AG08395 (cell line): ENCODE results near the gene PLSCR3.
A peak's percentile ranks its signal among the peaks of the same experiment; 100 is the strongest.

Source experiments
- DNase-seq: peaks from one replicate; pipeline ENCODE4 v3.0.0; 2012; ENCODE audit warnings: mixed read lengths, low spot score

PLSCR3 gene

DNA sequence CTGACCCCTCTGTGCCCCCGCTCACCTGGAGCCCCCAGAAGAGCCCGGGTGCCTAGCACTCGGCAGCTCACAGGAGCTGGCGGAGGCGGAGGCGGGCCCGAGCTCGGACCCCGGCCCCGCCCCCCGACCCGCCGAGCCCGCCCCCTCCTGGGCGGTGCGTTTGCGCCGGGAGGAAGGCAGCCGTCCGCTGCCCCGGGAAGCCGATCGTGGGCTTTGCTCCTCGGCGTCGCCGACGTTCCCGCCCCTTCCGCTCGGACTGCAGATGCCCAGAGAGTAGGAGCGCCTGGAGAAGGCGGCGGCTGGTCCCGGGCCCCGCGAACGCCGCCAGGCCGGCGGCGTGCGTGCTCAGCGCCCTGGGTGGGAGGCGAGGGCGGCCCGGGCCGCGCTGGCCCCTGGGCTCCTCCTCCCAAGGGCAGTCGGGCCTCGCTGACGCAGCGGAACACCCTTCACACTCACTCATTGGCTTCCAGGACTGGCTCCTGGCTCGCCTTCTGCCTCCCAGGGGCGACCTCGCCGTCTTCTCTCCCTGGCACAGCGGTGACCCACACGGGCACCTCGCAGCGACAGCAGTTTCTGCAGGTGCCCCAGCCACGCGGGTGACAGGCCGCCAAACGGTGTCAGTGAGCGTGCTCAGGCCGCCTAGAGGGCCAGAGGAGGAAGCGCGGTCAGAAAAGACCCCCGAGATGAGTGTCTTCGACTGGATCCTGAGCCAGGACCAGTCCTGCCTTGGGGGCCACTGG, at the start of gene PLSCR3:
Gene PLSCR3 (minus strand): TSS at position 74 of the 740 bp plus-strand sequence. CDS start 415 bp downstream, outside the sequence.
- DNase-seq, result peak; percentile 92

DNA sequence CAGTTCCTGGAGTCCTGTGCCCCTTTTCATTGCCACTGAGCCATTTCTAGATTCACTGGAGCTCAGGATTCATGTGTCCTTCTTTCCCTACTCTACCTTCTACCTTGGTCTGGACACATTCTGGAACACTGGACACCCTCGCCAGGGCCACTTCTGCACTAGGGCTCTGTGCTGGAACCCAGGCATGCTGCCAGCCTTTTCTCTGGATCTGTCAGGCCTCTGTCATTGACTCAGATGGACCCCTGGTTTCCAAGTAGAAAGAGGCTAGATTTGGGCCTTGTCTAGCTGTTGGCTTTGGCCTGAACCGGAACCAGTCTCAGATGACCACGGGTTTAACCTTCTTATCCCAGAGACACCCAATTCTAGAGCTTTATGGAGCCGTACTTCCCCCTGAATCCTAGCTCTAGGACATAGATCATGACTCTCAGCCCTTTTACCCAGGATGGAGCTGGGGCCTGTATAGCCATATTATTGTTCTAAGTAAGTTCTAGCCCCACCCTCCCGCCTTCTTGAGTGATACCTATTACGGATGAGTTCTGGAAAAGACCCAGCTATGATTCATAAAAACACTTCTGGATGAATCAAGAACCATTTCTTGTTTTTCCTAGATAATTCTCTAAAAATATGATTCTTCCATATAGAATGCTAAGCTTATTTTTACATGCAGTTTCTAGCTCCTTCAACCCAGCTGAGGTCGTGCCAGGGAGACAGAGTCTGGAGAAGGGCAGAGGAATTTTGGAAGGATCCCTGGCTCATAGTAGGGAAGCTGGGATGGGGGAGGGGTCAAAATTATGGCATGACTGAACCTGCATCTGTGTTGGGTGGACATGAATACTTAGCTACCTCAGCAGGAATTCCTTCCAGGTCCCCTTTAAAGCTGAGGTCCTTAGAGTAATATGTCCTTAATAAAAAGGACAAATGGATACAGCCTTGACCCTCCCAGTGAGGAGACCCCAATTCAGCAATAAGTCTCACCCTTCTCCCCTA, 49.5 kb upstream of the PLSCR3 start:
- DNase-seq, result no peak

GRCh38 chr17:7442142-7442541, 47.8 kb upstream of the PLSCR3 start:
- no peak for DNase-seq

- no peak for DNase-seq
Measured at GRCh38 chr17:7441266-7441665, 46.9 kb upstream of the PLSCR3 start.

DNA sequence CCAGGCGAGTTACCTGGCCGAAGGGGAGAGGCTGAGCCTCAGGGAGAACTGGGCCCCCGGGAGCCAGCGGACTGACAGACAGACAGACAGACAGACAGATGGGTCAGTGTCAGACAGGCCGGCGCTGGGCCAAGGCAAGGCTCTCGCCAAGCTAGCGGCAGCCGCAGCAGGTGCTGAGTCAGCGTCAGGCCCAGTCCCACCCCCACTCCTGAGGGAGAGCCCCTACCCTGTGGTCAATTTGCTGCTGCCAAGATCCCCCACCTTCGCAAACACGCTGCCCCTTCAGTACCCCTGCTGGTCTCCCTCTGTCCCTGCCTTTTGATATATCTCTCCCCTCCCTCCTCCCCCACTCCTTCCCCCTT, 46.5 kb upstream of the PLSCR3 start:
- DNase-seq, result no peak

- DNase-seq, result no peak
Measured at GRCh38 chr17:7440113-7440833, 45.9 kb upstream of the PLSCR3 start.

GRCh38 chr17:7439462-7440112, 45.3 kb upstream of the PLSCR3 start, which contains the start of gene FGF11:
FGF11 (plus strand) TSS chr17:7439512; CDS start chr17:7439621, 109 bp downstream.
- no peak for DNase-seq

GRCh38 chr17:7438656-7439460, 44.5 kb upstream of the PLSCR3 start:
- no peak for DNase-seq

- no peak for DNase-seq
Measured at GRCh38 chr17:7437950-7438614, 43.8 kb upstream of the PLSCR3 start.

GRCh38 chr17:7437369-7437863, 43.1 kb upstream of the PLSCR3 start:
- no peak for DNase-seq

DNA sequence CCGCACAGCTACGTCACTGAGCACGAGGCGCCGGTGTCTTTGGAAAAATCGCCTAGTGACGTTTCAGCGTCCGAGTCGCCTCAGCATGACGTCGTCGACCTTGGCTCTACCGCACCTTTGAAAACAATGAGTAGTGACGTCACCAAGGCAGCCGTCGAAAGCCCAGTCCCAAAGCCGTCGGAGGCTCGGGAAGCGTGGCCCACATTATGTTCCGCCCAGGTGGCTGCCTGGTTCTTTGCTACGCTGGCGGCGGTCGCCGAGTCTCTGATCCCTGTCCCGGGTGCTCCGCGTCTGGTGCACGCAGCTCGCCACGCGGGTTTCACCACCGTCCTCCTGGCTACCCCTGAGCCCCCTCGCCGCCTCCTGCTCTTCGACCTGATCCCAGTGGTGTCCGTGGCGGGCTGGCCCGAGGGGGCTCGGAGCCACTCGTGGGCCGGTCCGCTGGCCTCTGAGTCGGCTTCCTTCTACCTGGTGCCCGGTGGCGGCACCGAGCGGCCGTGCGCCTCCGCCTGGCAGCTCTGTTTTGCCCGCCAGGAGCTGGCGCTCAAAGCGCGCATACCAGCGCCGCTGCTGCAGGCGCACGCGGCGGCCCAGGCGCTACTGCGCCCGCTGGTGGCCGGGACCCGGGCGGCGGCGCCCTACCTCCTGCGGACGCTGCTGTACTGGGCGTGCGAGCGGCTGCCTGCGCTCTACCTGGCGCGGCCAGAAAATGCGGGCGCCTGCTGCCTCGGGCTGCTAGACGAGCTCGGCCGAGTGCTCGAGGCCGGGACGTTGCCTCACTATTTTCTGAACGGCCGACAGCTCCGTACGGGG, 42.4 kb upstream of the PLSCR3 start:
- DNase-seq, result peak; percentile 81

DNA sequence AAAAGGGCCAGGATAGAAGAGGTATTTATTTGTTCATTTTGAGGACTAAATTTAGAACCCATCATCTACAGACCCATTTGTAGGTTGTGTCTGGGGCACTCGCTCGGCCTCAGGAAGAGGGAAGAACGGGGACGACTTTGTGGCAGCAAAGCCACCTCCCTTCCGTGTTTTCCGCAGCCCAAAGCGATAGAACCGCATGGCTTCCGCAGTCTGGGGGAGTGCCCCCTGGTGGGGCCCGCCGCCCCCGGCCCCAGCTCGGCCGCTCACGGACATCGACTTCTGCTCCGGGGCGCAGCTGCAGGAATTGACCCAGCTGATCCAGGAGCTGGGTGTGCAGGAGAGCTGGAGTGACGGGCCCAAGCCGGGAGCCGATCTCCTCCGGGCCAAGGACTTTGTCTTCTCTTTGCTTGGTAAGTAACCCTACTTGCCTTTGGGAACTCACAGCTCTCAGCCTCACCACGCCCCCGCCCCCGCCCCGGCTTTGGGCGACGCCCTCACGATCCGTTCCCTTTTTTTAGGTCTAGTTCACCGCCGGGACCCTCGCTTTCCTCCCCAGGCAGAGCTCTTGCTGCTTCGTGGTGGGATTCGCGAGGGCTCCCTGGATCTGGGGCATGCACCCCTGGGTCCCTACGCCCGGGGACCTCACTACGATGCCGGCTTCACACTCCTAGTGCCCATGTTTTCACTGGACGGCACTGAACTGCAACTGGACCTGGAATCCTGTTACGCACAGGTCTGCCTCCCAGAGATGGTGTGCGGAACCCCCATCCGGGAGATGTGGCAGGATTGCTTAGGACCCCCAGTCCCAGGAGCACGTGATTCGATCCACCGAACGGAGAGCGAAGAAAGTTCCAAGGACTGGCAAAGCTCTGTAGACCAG, 41.6 kb upstream of the PLSCR3 start:
- no peak for DNase-seq

DNA sequence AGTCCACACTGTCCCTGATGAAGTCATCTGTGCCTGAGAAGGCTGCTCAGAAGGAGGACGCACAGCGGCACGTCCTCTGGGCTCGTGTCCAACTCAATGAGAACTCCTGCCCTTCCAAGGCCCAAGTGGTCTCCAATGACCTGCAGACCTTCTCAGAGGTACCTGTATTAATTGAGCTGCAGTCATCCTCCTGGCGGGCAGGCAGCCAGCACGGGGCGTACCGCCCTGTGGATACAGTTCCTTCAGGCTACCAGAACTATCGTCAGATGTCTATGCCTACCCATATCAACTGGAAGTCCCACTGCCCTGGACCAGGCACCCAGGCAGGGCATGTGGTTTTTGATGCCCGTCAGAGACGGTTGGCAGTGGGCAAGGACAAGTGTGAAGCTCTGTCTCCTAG, 38.0 kb upstream of the PLSCR3 start:
- no peak for DNase-seq

- no peak for DNase-seq
Measured at GRCh38 chr17:7431231-7431630, 36.9 kb upstream of the PLSCR3 start.

GRCh38 chr17:7429722-7430121, 35.4 kb upstream of the PLSCR3 start:
- no peak for DNase-seq

GRCh38 chr17:7428557-7428956, 34.2 kb upstream of the PLSCR3 start, which contains the start of gene SPEM3:
SPEM3 (plus strand) TSS chr17:7428857; CDS start chr17:7428903, 46 bp downstream.
- DNase-seq, result no peak

DNA sequence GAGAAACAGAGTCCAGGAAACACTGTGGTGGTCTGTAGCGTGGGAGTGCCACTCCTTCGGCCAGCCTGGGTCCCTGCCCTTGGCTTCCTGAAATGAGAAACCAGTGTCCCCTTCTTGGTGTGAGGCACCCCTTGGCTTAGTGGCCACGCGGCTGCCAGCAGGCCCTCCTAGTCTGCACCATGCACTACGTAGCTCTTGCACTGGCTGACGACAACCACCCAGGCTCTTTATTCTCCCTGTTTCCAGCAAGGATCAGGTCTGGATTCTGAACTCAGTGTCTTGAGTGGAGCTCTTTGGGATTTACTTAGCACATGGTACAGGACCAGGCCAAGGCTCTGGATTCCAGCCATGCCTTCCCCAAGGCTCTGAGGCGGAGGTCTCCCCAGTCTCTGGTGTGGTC, 33.2 kb upstream of the PLSCR3 start:
- DNase-seq, result no peak

DNA sequence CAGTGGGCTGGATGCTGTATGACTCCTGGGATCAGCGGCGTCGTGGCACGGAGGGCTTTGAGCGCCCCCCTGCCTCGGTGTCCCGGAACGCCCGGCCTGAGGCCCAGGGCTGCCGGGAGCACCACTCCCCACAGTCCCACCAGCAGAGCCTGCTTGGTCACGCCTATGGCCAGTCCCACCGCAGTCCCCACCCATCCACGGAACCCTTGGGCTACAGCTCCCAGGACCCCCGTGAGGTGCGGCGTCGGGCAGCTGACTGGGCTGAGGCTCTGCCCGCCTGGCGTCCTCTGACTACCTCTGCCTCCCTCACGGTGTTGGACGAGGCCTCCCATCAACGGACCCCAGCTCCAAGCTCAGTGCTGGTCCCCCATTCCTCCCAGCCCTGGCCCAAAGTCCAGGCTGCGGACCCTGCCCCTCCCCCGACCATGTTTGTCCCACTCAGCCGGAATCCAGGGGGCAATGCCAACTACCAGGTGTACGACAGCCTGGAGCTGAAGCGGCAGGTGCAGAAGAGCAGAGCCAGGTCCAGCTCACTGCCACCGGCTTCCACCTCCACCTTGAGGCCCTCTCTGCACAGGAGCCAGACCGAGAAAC, 32.7 kb upstream of the PLSCR3 start:
- no peak for DNase-seq
